ENCODE measurements around the gene MYL12B. TPM values are rescaled to one million over a fixed set of nuclear protein-coding genes. Genes with fewer than 3 reads are reported as not detected.

Gene MYL12B
- total RNA-seq, 4 donors from 2014 or later = 362 to 430 (median 386) TPM

- TF ChIP-seq POLR2A (IDR thresholded peaks at IDR 0.05) (peak in 3 of 4 donors; percentile 36 to 67 (median 63)), CTCF (IDR thresholded peaks at IDR 0.05) (peak; percentile 29 to 56 (median 49))
- WGBS, 2 donors = 0 to 21% methylated on average over 5 of the region's 18 CpGs
Observed at GRCh38 chr18:3297025-3297984, 35.4 kb downstream of the MYL12B start.

GRCh38 chr18:3304832-3305231 is 42.9 kb downstream of the MYL12B start:
- H3K27ac ChIP-seq = peak overlapping the region in 3 of 4 donors; percentile 21 to 79 (median 50)
- no peak for DNase-seq
- 100% methylated on average over 1 of the region's 1 CpG for WGBS, 2 donors
- H3K27me3 ChIP-seq = peaks cover 0 to 3% (median 0%) of the 10 kb centered on the region in 4 donors
- no peaks in the 10 kb centered on the region for H3K36me3 ChIP-seq
- no peak overlapping the region for H3K4me3 ChIP-seq
- H3K9me3 ChIP-seq = no peaks in the 10 kb centered on the region
- intact Hi-C loops (cut with DNase I) = no loop called here
- H3K4me1 ChIP-seq = peaks cover 0 to 22% (median 13%) of the 10 kb centered on the region in 3 donors
- TF ChIP-seq CTCF (IDR thresholded peaks at IDR 0.05) (no peak), POLR2A (IDR thresholded peaks at IDR 0.05) (no peak)

More at GRCh38 chr18:3297025-3297984, 35.4 kb downstream of the MYL12B start:
- peak overlapping the region; percentile 48 to 68 (median 60) for H3K4me3 ChIP-seq
- peak overlapping the region; percentile 73 to 90 (median 84) for H3K27ac ChIP-seq
- H3K36me3 ChIP-seq = no peaks in the 10 kb centered on the region
- no peaks in the 10 kb centered on the region for H3K9me3 ChIP-seq
- intact Hi-C loops (cut with DNase I) = no loop called here
- peaks cover 7 to 14% (median 8%) of the 10 kb centered on the region in 3 donors for H3K4me1 ChIP-seq
- peaks cover 0 to 3% (median 0%) of the 10 kb centered on the region in 4 donors for H3K27me3 ChIP-seq
- peak; percentile 54 for DNase-seq

GRCh38 chr18:3305354-3305762 is 43.4 kb downstream of the MYL12B start:
- DNase-seq = peak; percentile 1
- intact Hi-C loops (cut with DNase I) = no loop called here
- TF ChIP-seq POLR2A (IDR thresholded peaks at IDR 0.05) (peak in 1 of 4 donors; percentile 16), CTCF (IDR thresholded peaks at IDR 0.05) (no peak)

GRCh38 chr18:3305933-3306332 is 44.0 kb downstream of the MYL12B start:
- peaks cover 0 to 3% (median 0%) of the 10 kb centered on the region in 4 donors for H3K27me3 ChIP-seq
- TF ChIP-seq CTCF (IDR thresholded peaks at IDR 0.05) = no peak
- no peak for TF ChIP-seq POLR2A (IDR thresholded peaks at IDR 0.05)
- H3K4me3 ChIP-seq = no peak overlapping the region
- DNase-seq = no peak
- peak overlapping the region; percentile 37 to 79 (median 72) for H3K27ac ChIP-seq
- peaks cover 0 to 22% (median 13%) of the 10 kb centered on the region in 3 donors for H3K4me1 ChIP-seq
- WGBS, 2 donors = 38 to 47% methylated on average over 8 of the region's 8 CpGs
- no peaks in the 10 kb centered on the region for H3K36me3 ChIP-seq
- no peaks in the 10 kb centered on the region for H3K9me3 ChIP-seq
- intact Hi-C loops (cut with DNase I) = no loop called here

More at GRCh38 chr18:3305354-3305762, 43.4 kb downstream of the MYL12B start:
- Histone ChIP-seq H3K4me1 (peaks cover 0 to 22% (median 13%) of the 10 kb centered on the region in 3 donors), H3K36me3 (no peaks in the 10 kb centered on the region), H3K4me3 (no peak overlapping the region), H3K27ac (peak overlapping the region; percentile 37 to 79 (median 72)), H3K27me3 (peaks cover 0 to 3% (median 0%) of the 10 kb centered on the region in 4 donors), H3K9me3 (no peaks in the 10 kb centered on the region)
- WGBS, 2 donors = 26 to 42% methylated on average over 7 of the region's 7 CpGs

- H3K36me3 ChIP-seq = no peaks in the 10 kb centered on the region
- H3K9me3 ChIP-seq = no peaks in the 10 kb centered on the region
- H3K27me3 ChIP-seq = peaks cover 0 to 3% (median 0%) of the 10 kb centered on the region in 4 donors
- peak overlapping the region; percentile 37 to 79 (median 72) for H3K27ac ChIP-seq
- no peak for TF ChIP-seq CTCF (IDR thresholded peaks at IDR 0.05)
- TF ChIP-seq POLR2A (IDR thresholded peaks at IDR 0.05) = no peak
- H3K4me1 ChIP-seq = peaks cover 0 to 22% (median 13%) of the 10 kb centered on the region in 3 donors
- no peak overlapping the region for H3K4me3 ChIP-seq
- 14 to 62% methylated on average over 3 of the region's 3 CpGs for WGBS, 2 donors
- DNase-seq = no peak
- intact Hi-C loops (cut with DNase I) = no loop called here
Observed at GRCh38 chr18:3306391-3306790, 44.5 kb downstream of the MYL12B start.
